ENCODE data around the gene CRYAB.
"Not testable (repeated sequence)": the region's sequence is repeated elsewhere in the genome, so short reads cannot be mapped to it uniquely, and the experiment has no call there.

CRYAB gene

DNA sequence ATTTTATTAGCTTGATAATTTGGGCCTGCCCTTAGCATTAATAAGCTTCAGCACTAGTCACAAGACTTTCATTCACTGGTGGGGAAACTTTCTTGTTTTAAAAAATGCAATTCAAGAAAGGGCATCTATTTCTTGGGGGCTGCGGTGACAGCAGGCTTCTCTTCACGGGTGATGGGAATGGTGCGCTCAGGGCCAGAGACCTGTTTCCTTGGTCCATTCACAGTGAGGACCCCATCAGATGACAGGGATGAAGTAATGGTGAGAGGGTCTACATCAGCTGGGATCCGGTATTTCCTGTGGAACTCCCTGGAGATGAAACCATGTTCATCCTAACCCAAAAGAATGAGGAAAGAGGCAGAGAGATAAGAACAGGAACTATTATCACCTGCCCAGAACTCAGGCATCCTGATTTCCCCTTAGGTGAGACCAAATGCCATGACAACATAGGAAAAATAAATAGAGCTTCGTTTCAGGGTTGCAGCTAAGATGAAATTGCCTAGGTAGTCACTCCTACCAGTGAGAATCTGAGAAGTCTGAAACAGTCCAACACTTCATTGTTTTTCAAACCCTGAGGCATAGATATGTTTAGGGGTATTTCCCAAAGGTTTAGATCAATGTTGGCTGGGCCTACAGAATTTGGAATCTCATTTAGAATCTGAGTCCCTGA is 2.8 kb downstream of the CRYAB start:
- Histone ChIP-seq H3K9ac (ENCODE audit: insufficient read length, low read depth) (no peak overlapping the region), H3K36me3 (ENCODE audit: insufficient read depth, insufficient read length, low read length) (no peaks in the 10 kb centered on the region), H3K27me3 (ENCODE audit: insufficient read depth, insufficient read length) (no peaks in the 10 kb centered on the region), H3K9me3 (ENCODE audit: insufficient read depth, low read length) (no peaks in the 10 kb centered on the region; the same call in 1 of the 2 replicates), H3K4me1 (ENCODE audit: insufficient read depth, insufficient read length) (peaks cover 8% of the 10 kb centered on the region), H3K4me3 (ENCODE audit: insufficient read length, low read depth) (no peak overlapping the region)
- TF ChIP-seq YY1 (IDR thresholded peaks at IDR 0.05; ENCODE audit: insufficient read depth, insufficient read length): no peak
- TF ChIP-seq ZNF274 (IDR thresholded peaks at IDR 0.05; ENCODE audit: low read depth, low read length): no peak
- TF ChIP-seq SUZ12 (IDR thresholded peaks at IDR 0.05; ENCODE audit: extremely low read depth, insufficient read depth, insufficient read length): no peak
- no peak for DNase-seq (ENCODE audit: low read depth, low spot score)

- no peaks in the 10 kb centered on the region for H3K27me3 ChIP-seq (ENCODE audit: insufficient read depth, insufficient read length)
- no peaks in the 10 kb centered on the region for H3K36me3 ChIP-seq (ENCODE audit: insufficient read depth, insufficient read length, low read length)
- H3K4me1 ChIP-seq (ENCODE audit: insufficient read depth, insufficient read length): peaks cover 2% of the 10 kb centered on the region
- TF ChIP-seq SUZ12 (IDR thresholded peaks at IDR 0.05; ENCODE audit: extremely low read depth, insufficient read depth, insufficient read length) (no peak), YY1 (IDR thresholded peaks at IDR 0.05; ENCODE audit: insufficient read depth, insufficient read length) (no peak), ZNF274 (IDR thresholded peaks at IDR 0.05; ENCODE audit: low read depth, low read length) (no peak)
- H3K4me3 ChIP-seq (ENCODE audit: insufficient read length, low read depth): no peak overlapping the region
- no peak overlapping the region for H3K9ac ChIP-seq (ENCODE audit: insufficient read length, low read depth)
- no peak for DNase-seq (ENCODE audit: low read depth, low spot score)
- no peaks in the 10 kb centered on the region; the same call in 1 of the 2 replicates for H3K9me3 ChIP-seq (ENCODE audit: insufficient read depth, low read length)
Observed at GRCh38 chr11:111906680-111907079, 4.9 kb downstream of the CRYAB start.

- H3K36me3 ChIP-seq (ENCODE audit: insufficient read depth, insufficient read length, low read length): no peaks in the 10 kb centered on the region
- no peaks in the 10 kb centered on the region for H3K27me3 ChIP-seq (ENCODE audit: insufficient read depth, insufficient read length)
- H3K4me1 ChIP-seq (ENCODE audit: insufficient read depth, insufficient read length): no peaks in the 10 kb centered on the region
- no peak overlapping the region for H3K9ac ChIP-seq (ENCODE audit: insufficient read length, low read depth)
- H3K9me3 ChIP-seq (ENCODE audit: insufficient read depth, low read length): no peaks in the 10 kb centered on the region; the same call in 1 of the 2 replicates
- DNase-seq (ENCODE audit: low read depth, low spot score): no peak
- TF ChIP-seq YY1 (IDR thresholded peaks at IDR 0.05; ENCODE audit: insufficient read depth, insufficient read length): no peak
- TF ChIP-seq ZNF274 (IDR thresholded peaks at IDR 0.05; ENCODE audit: low read depth, low read length): no peak
- TF ChIP-seq SUZ12 (IDR thresholded peaks at IDR 0.05; ENCODE audit: extremely low read depth, insufficient read depth, insufficient read length): no peak
- H3K4me3 ChIP-seq (ENCODE audit: insufficient read length, low read depth): no peak overlapping the region
Observed at GRCh38 chr11:111905411-111905810, 6.2 kb downstream of the CRYAB start.

DNA sequence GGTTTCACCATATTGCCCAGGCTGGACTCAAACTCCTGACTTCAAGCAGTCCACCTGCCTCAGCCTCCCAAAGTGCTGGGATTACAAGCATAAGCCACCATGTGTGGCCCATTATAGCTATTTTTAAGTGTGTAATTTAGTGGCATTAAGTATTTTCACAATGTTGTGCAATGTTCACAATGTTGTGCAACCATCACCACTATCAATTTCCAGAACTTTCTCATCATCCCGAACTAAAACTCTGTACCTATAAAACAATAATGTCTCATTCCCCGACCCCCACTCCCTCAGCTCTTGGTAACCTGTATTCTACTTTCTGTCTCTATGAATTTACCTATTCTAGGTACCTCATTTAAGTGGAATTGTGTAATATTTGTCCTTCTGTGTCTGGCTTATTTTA is 24.7 kb downstream of the CRYAB start:
- no peaks in the 10 kb centered on the region for H3K36me3 ChIP-seq (ENCODE audit: insufficient read depth, insufficient read length, low read length)
- DNase-seq (ENCODE audit: low read depth, low spot score): no peak
- H3K4me3 ChIP-seq (ENCODE audit: insufficient read length, low read depth): no peak overlapping the region
- no peaks in the 10 kb centered on the region for H3K4me1 ChIP-seq (ENCODE audit: insufficient read depth, insufficient read length)
- no peaks in the 10 kb centered on the region for H3K9me3 ChIP-seq (ENCODE audit: insufficient read depth, low read length)
- TF ChIP-seq SUZ12 (IDR thresholded peaks at IDR 0.05; ENCODE audit: extremely low read depth, insufficient read depth, insufficient read length): no peak
- no peak for TF ChIP-seq ZNF274 (IDR thresholded peaks at IDR 0.05; ENCODE audit: low read depth, low read length)
- no peak for TF ChIP-seq YY1 (IDR thresholded peaks at IDR 0.05; ENCODE audit: insufficient read depth, insufficient read length)
- no peak overlapping the region for H3K9ac ChIP-seq (ENCODE audit: insufficient read length, low read depth)
- H3K27me3 ChIP-seq (ENCODE audit: insufficient read depth, insufficient read length): no peaks in the 10 kb centered on the region

DNA sequence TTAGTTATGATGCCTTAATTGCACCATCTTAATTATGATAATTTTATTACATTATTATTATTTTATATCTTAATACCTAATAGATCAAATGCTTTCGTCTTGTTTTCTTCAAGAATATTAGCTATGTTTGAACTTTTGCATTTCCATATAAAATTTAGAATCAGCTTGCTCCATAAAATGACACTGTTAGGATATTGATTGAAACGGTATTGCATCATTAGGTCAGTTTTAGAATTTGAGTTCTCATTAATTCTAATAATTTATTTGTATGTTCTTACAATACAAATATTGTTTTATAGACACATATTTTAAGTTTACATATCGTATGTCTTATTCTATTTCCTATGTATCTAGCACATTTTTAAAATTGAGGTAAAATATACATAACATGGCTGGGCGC is 25.5 kb downstream of the CRYAB start:
- TF ChIP-seq SUZ12 (IDR thresholded peaks at IDR 0.05; ENCODE audit: extremely low read depth, insufficient read depth, insufficient read length) (no peak), ZNF274 (IDR thresholded peaks at IDR 0.05; ENCODE audit: low read depth, low read length) (no peak), YY1 (IDR thresholded peaks at IDR 0.05; ENCODE audit: insufficient read depth, insufficient read length) (no peak)
- Histone ChIP-seq H3K4me1 (ENCODE audit: insufficient read depth, insufficient read length) (no peaks in the 10 kb centered on the region), H3K4me3 (ENCODE audit: insufficient read length, low read depth) (no peak overlapping the region), H3K27me3 (ENCODE audit: insufficient read depth, insufficient read length) (no peaks in the 10 kb centered on the region), H3K9me3 (ENCODE audit: insufficient read depth, low read length) (no peaks in the 10 kb centered on the region), H3K36me3 (ENCODE audit: insufficient read depth, insufficient read length, low read length) (no peaks in the 10 kb centered on the region), H3K9ac (ENCODE audit: insufficient read length, low read depth) (no peak overlapping the region)
- no peak for DNase-seq (ENCODE audit: low read depth, low spot score)

- H3K9ac ChIP-seq (ENCODE audit: insufficient read length, low read depth); H3K4me1 ChIP-seq (ENCODE audit: insufficient read depth, insufficient read length); H3K4me3 ChIP-seq (ENCODE audit: insufficient read length, low read depth); H3K9me3 ChIP-seq (ENCODE audit: insufficient read depth, low read length); H3K27me3 ChIP-seq (ENCODE audit: insufficient read depth, insufficient read length); DNase-seq (ENCODE audit: low read depth, low spot score); H3K36me3 ChIP-seq (ENCODE audit: insufficient read depth, insufficient read length, low read length): not testable (repeated sequence)
Observed at GRCh38 chr11:111885053-111885452, 26.5 kb downstream of the CRYAB start.

DNA sequence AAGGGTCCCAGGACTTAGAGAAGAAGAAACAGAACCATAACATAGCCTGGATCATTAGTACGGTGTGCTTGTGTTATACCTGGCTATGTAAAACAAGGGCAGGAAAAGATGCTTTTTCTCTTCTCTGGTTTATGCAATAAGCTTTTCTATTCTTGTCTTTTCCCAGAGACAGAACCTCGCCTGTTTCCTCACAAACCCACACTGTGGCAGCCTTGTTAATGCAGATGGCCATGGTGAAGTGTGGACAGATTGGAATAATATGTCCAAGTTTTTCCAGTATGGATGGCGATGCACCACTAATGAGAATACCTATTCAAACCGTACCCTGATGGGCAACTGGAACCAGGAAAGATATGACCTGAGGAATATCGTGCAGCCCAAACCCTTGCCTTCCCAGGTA is 29.4 kb downstream of the CRYAB start:
- H3K4me1 ChIP-seq (ENCODE audit: insufficient read depth, insufficient read length): no peaks in the 10 kb centered on the region
- H3K27me3 ChIP-seq (ENCODE audit: insufficient read depth, insufficient read length): no peaks in the 10 kb centered on the region
- no peak overlapping the region for H3K4me3 ChIP-seq (ENCODE audit: insufficient read length, low read depth)
- no peaks in the 10 kb centered on the region for H3K36me3 ChIP-seq (ENCODE audit: insufficient read depth, insufficient read length, low read length)
- no peak for TF ChIP-seq ZNF274 (IDR thresholded peaks at IDR 0.05; ENCODE audit: low read depth, low read length)
- no peak for TF ChIP-seq SUZ12 (IDR thresholded peaks at IDR 0.05; ENCODE audit: extremely low read depth, insufficient read depth, insufficient read length)
- TF ChIP-seq YY1 (IDR thresholded peaks at IDR 0.05; ENCODE audit: insufficient read depth, insufficient read length): no peak
- no peak for DNase-seq (ENCODE audit: low read depth, low spot score)
- no peaks in the 10 kb centered on the region for H3K9me3 ChIP-seq (ENCODE audit: insufficient read depth, low read length)
- H3K9ac ChIP-seq (ENCODE audit: insufficient read length, low read depth): no peak overlapping the region
